ENCODE results near the gene PKD1L1. TPM values are rescaled to one million over a fixed set of nuclear protein-coding genes. Genes with fewer than 3 reads are reported as not detected.
"Not testable (repeated sequence)": the region's sequence is repeated elsewhere in the genome, so short reads cannot be mapped to it uniquely, and the experiment has no call there.

PKD1L1 gene
- total RNA-seq, 3 donors from 2014 or later (not counting 1 experiment from before 2014, with no cell fraction given) = 0.33 to 0.48 (median 0.38) TPM

- DNase-seq = no peak
- Histone ChIP-seq H3K4me3 (ENCODE audit: low read length) (no peak overlapping the region), H3K9me3 (ENCODE audit: control insufficient read depth, insufficient read depth, low read length) (no peaks in the 10 kb centered on the region), H3K36me3 (ENCODE audit: control insufficient read depth, insufficient read depth, low read length) (no peaks in the 10 kb centered on the region), H3K27ac (ENCODE audit: low read length) (peak overlapping the region; percentile 72), H3K4me1 (ENCODE audit: control insufficient read depth, insufficient read depth, low read length) (peaks cover 13% of the 10 kb centered on the region), H3K27me3 (ENCODE audit: control insufficient read depth, insufficient read depth, low read length) (no peaks in the 10 kb centered on the region)
- Mint-ChIP-seq H3K9me3 (peaks cover 6 to 8% of the 10 kb centered on the region in 2 donors), H3K4me1 (peaks cover 16 to 27% of the 10 kb centered on the region in 2 donors), H3K27me3 (ENCODE audit: low read depth in 2 of 2) (no peaks in the 10 kb centered on the region), H3K27ac (peak overlapping the region; percentile 95 to 97), H3K4me3 (peak overlapping the region; percentile 98), H3K36me3 (no peaks in the 10 kb centered on the region)
- intact Hi-C loops (cut with micrococcal nuclease) = loop anchor here (1.0 to 5.0 kb wide), 3 partner anchors 44 to 119 kb away; partner anchors contain the start of genes C7orf57 and UPP1
- TF ChIP-seq, protein P1, sequence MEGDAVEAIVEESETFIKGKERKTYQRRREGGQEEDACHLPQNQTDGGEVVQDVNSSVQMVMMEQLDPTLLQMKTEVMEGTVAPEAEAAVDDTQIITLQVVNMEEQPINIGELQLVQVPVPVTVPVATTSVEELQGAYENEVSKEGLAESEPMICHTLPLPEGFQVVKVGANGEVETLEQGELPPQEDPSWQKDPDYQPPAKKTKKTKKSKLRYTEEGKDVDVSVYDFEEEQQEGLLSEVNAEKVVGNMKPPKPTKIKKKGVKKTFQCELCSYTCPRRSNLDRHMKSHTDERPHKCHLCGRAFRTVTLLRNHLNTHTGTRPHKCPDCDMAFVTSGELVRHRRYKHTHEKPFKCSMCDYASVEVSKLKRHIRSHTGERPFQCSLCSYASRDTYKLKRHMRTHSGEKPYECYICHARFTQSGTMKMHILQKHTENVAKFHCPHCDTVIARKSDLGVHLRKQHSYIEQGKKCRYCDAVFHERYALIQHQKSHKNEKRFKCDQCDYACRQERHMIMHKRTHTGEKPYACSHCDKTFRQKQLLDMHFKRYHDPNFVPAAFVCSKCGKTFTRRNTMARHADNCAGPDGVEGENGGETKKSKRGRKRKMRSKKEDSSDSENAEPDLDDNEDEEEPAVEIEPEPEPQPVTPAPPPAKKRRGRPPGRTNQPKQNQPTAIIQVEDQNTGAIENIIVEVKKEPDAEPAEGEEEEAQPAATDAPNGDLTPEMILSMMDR (IDR thresholded peaks at IDR 0.05) = no peak
- WGBS (ENCODE audit: insufficient coverage) = 100% methylated on average over 1 of the region's 1 CpG
- ATAC-seq = no peak
Measured at GRCh38 chr7:47991270-47991669, 43.0 kb upstream of the PKD1L1 start.

DNA sequence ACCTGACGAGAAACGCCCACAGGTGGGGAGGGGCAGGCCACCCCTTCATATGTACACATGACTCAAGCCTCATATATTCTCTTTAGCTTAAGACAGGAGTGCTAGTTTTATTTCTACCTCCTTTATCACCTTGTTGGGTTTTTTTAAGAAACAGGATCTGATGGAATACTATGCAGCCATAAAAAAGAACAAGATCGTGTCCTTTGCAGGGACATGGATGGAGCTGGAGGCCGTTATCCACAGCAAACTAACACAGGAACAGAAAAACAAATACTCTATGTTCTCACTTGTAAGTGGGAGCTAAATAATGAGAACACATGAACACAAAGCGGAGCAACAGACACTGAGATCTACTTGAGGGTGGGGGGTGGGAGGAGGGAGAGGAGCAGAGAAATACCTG, 42.3 kb upstream of the PKD1L1 start:
- H3K27me3 ChIP-seq (ENCODE audit: control insufficient read depth, insufficient read depth, low read length) = no peaks in the 10 kb centered on the region
- H3K4me3 Mint-ChIP-seq = peak overlapping the region; percentile 11
- intact Hi-C loops (cut with micrococcal nuclease) = loop anchor here (2.0 to 5.0 kb wide), 2 partner anchors 44 to 97 kb away; partner anchors contain the start of genes C7orf57 and UPP1
- peaks cover 13% of the 10 kb centered on the region for H3K4me1 ChIP-seq (ENCODE audit: control insufficient read depth, insufficient read depth, low read length)
- peaks cover 6 to 8% of the 10 kb centered on the region in 2 donors for H3K9me3 Mint-ChIP-seq
- H3K9me3 ChIP-seq (ENCODE audit: control insufficient read depth, insufficient read depth, low read length) = no peaks in the 10 kb centered on the region
- DNase-seq (no peak), ATAC-seq (no peak)
- no peak overlapping the region for H3K27ac Mint-ChIP-seq
- H3K36me3 Mint-ChIP-seq = no peaks in the 10 kb centered on the region
- WGBS (ENCODE audit: insufficient coverage) = 100% methylated on average over 4 of the region's 5 CpGs
- H3K27me3 Mint-ChIP-seq (ENCODE audit: low read depth in 2 of 2) = no peaks in the 10 kb centered on the region
- no peak overlapping the region for H3K27ac ChIP-seq (ENCODE audit: low read length)
- no peaks in the 10 kb centered on the region for H3K36me3 ChIP-seq (ENCODE audit: control insufficient read depth, insufficient read depth, low read length)
- TF ChIP-seq, protein P1 (IDR thresholded peaks at IDR 0.05) = no peak
- H3K4me1 Mint-ChIP-seq = peaks cover 16 to 27% of the 10 kb centered on the region in 2 donors
- H3K4me3 ChIP-seq (ENCODE audit: low read length) = no peak overlapping the region

- H3K4me3 Mint-ChIP-seq; H3K27me3 ChIP-seq (ENCODE audit: control insufficient read depth, insufficient read depth, low read length); H3K27ac Mint-ChIP-seq; H3K36me3 Mint-ChIP-seq; H3K4me3 ChIP-seq (ENCODE audit: low read length); ATAC-seq; H3K27me3 Mint-ChIP-seq (ENCODE audit: low read depth in 2 of 2); H3K27ac ChIP-seq (ENCODE audit: low read length); H3K9me3 ChIP-seq (ENCODE audit: control insufficient read depth, insufficient read depth, low read length); H3K9me3 Mint-ChIP-seq; DNase-seq; H3K36me3 ChIP-seq (ENCODE audit: control insufficient read depth, insufficient read depth, low read length): not testable (repeated sequence)
- H3K4me1 ChIP-seq (ENCODE audit: control insufficient read depth, insufficient read depth, low read length) = peaks cover 13% of the 10 kb centered on the region
- 79% methylated on average over 9 of the region's 10 CpGs for WGBS (ENCODE audit: insufficient coverage)
- intact Hi-C loops (cut with micrococcal nuclease) = loop anchor here (2.0 to 5.0 kb wide), 2 partner anchors 45 to 97 kb away; partner anchors contain the start of genes C7orf57 and UPP1
- H3K4me1 Mint-ChIP-seq = peaks cover 16 to 22% of the 10 kb centered on the region in 2 donors
Measured at GRCh38 chr7:47989607-47990400, 41.5 kb upstream of the PKD1L1 start.

- intact Hi-C loops (cut with micrococcal nuclease) = no loop called here
- 91% methylated on average over 7 of the region's 8 CpGs for WGBS (ENCODE audit: insufficient coverage)
- Mint-ChIP-seq H3K4me1 (peaks cover 16 to 17% of the 10 kb centered on the region in 2 donors), H3K9me3 (no peaks in the 10 kb centered on the region), H3K27ac (no peak overlapping the region), H3K27me3 (ENCODE audit: low read depth in 2 of 2) (no peaks in the 10 kb centered on the region), H3K4me3 (peak overlapping the region; percentile 0), H3K36me3 (no peaks in the 10 kb centered on the region)
- Histone ChIP-seq H3K27me3 (ENCODE audit: control insufficient read depth, insufficient read depth, low read length) (no peaks in the 10 kb centered on the region), H3K27ac (ENCODE audit: low read length) (no peak overlapping the region), H3K9me3 (ENCODE audit: control insufficient read depth, insufficient read depth, low read length) (no peaks in the 10 kb centered on the region), H3K36me3 (ENCODE audit: control insufficient read depth, insufficient read depth, low read length) (no peaks in the 10 kb centered on the region), H3K4me1 (ENCODE audit: control insufficient read depth, insufficient read depth, low read length) (peaks cover 13% of the 10 kb centered on the region), H3K4me3 (ENCODE audit: low read length) (no peak overlapping the region)
- no peak for DNase-seq
- ATAC-seq = no peak
- TF ChIP-seq, protein P1 (IDR thresholded peaks at IDR 0.05) = no peak
Measured at GRCh38 chr7:47988496-47989386, 40.5 kb upstream of the PKD1L1 start.
